NCI-H524 (cell line): Measurements from ENCODE around the gene ARHGAP24.
"Not testable (repeated sequence)": the region's sequence is repeated elsewhere in the genome, so short reads cannot be mapped to it uniquely, and the experiment has no call there.

Experiments
- DNase-seq, 2 experiments: peaks; one replicate each; lab custom pipeline; 2025; lab: John Stamatoyannopoulos, UW

ARHGAP24 gene

GRCh38 chr4:85656759-85657505 lies 182.0 kb downstream of the ARHGAP24 start:
- no peak for DNase-seq

DNA sequence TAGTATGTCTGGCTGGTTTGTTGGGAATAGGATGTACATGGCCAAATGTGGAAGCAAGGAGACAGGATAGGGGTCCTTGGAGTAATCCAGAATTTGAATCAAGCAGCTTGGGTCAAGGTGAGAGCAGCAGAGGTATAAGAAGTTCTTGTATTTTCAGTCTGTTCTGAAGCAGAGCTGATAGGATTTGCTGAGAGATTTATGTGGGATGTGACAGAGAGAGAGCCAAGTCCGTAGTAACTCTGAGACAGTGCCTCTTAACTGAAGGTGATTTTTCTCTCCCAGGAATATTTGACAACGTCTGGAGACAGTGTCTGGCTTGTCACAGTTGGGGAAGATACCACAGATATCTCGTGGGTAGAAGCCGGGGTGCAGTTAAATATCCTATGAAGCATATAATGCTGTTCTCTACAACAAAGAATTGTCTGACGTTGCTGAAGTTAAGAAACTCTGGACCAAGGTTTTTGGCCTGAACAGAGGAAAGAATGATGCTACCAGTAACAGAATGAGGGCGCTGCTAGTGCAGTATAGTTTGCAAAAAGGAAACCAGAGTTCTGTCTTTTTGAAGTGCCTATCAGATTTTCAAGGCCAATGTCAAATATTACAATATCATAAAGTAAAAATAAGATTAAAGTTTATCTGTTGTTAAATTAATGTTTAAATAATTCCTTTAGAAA lies 184.0 kb downstream of the ARHGAP24 start:
- no peak for DNase-seq

GRCh38 chr4:85659610-85660218 lies 184.8 kb downstream of the ARHGAP24 start:
- DNase-seq, result no peak

GRCh38 chr4:85666625-85667024 lies 191.7 kb downstream of the ARHGAP24 start:
- not testable (repeated sequence) for DNase-seq

DNA sequence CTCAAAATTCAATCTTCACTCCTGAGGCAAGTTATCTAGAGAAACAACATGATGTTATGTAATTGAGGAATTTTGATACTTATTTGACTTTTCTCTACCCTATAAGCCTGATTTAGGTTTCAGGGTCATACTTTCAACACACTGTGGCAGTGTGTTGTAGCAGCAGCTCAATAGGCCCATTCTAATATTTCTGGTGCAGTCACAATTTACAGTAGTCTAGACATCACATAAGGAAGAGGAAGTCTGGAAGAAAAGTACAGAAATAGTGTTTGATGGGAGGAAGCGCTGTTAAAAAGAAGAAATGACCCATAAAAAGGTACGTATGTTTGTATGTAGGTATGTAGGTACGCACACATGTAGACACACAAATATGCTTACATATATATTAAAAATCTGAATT lies 194.3 kb downstream of the ARHGAP24 start:
- DNase-seq, result no peak

GRCh38 chr4:85669992-85670548 lies 195.1 kb downstream of the ARHGAP24 start:
- DNase-seq, result no peak

DNA sequence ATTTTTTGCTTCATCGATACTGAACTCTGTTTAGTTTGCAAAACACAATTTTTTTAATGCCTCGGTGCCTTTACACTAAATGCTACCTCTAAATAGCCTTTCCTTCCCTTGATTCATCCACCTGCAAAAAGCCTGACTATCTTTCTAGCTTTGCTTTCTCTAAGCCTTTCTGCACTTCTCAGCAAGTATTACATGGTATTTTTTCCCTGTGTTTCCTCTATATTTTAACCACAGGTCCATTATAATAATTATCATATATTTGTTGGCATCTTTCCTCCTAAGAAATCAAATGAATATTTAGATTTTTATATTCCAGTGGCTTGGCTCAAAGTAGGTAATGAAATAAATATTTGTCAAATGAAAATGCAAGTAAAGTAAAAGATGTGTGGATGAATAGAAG lies 196.2 kb downstream of the ARHGAP24 start:
- DNase-seq, result no peak

DNA sequence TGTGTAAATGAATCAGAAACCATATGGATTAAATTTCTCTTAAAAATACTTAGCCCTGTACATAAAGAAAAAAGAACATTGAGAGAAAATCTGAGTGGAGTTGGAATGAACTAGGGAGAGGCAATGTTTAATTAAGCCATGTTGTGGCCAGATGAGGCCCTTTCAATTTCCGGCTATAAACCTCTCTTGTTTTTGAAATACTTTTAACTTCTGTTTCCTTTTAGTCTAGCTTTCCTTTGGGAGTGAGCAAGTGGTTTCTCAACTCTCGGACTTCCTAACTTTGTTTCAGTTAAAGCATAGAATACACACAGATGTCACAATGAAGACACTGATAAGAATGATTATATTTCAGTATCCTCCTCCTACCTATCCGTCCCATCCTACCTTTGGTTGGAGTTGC lies 197.2 kb downstream of the ARHGAP24 start:
- DNase-seq, result no peak

- DNase-seq, result no peak
Observed at GRCh38 chr4:85672959-85673358, 198.0 kb downstream of the ARHGAP24 start.

DNA sequence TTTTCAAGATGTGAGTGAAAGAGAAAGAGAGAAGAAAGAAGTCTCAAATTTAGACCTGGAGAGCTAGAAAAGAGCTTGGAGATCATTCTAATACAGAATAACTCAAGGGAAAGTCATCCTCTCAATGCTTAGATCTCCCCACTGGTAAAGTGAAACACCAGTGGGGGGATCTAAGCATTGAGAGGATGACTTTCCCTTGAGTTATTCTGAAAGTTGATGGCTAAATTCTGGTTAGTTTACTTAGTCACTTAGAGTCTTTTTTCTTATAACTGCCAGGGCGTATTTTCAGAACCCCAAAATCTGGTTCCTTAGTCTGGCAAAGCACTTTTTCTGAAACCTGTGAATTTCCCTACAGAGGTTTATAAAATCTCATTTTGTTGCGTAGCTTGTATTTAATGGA lies 198.6 kb downstream of the ARHGAP24 start:
- no peak for DNase-seq

DNA sequence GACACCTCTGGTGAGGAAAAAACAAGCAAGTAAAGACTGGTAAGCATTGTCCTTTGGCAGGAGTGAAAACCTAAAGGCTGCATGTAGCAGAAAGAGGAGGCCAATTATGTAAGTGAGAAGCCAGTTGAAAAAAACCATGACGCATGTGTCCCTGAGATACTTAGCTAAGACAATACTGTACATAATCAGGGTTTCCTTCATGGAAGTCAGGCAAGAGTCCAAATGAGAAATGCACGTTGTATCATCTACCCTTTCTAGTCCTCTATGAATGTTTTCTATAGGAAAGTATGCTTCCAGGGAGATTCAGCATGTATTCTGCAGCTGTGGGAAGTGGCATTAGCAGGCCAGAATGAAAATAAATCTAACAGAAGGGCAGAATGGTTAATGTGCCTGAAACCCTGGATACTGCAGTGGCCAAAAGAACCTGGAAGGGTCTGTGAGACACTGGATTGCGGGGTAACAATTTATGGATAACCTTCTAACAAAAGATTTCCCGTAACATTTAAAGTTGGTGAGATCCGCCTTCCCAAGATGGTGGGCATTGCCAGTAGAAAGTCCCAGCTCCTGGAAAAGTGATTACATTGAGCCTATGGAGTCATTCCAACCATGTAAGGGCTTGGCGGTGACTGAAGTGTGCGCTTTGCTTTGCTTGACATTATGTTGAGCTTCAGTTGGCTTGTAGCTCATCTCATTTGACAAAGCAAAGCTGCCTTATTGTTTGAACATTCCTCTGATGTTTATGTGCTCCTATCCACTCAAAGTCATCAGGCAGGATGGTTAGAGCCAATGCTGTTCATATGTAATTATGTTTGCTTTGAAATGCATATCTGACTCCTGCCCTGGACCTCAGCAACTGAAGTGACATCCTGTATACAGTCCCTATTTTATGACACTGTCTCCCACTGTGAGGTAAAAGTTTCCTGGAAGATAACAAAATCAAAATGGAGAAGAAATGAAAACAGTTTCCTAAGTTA lies 200.4 kb downstream of the ARHGAP24 start:
- DNase-seq, result no peak

DNA sequence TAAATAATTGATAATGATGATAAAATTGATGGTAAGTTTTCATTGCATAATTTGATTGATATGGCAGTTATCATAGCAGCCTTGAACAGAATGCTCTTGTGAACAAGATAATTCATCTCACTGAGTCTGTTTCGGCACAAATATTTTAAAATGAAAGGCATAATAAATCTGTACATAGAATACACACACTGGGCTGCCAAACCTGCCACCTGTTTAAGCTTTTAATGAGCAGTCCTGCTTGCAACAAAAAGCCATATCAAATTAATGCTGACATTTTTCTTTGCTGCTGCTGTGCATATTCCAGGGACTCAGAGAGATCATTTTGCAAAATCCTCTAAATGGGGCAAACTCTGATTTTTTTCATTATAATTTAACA lies 201.1 kb downstream of the ARHGAP24 start:
- DNase-seq, result no peak

DNA sequence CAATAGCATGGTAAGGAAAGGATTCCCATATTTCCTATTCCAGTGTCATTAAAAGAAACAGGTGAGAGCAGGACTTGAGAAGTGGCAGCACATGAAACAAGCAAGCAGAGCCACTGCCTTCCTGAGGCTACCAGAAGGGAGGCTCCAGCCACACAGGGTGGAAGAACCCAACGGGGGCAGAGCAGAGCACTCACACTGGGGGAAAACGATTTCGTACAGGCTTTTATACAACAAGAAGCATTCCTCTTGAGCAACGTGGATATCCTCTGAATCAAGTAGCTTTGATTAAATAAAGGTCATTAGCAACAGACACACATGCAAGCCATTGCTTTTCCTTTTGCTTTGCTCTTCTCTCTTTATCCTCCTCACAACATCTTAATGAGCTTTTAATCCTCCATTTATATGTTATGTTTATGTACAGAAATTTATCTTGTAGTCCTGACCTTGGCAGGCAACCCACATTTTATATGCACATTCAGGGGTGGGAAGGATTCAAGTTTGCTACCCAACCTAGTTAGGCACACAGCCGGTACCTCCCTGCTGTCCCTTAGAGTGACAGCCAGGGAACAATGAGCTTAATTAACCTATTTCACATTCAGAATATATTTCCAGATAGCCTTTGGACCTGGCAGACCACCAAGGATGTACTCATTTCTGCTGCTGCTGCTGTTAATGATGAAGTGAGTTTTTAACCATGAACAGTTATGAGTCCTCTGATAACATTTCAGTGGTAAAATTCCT lies 202.1 kb downstream of the ARHGAP24 start:
- DNase-seq, result no peak

DNA sequence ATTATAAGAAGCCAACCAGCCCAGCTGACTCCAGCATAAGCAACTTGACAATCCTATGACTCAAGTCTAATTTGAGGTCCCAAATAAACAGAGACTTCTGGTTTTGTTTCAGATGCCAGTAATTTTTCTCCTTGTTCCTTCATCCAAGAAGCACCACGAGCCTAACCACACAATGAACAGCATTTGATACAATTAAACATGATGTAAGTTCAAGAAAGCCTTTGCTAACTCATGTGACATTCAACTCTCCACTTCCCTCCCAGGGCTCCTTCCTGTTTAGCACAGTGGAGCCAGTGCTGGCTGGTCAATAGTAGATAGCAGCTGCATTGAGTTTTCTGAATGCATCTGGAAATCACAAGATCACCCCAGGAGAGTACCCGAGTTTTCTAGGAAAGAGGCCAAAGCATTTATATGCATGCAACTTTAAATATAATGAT lies 206.3 kb downstream of the ARHGAP24 start:
- no peak for DNase-seq

- no peak for DNase-seq
Observed at GRCh38 chr4:85681921-85682320, 207.0 kb downstream of the ARHGAP24 start.

DNA sequence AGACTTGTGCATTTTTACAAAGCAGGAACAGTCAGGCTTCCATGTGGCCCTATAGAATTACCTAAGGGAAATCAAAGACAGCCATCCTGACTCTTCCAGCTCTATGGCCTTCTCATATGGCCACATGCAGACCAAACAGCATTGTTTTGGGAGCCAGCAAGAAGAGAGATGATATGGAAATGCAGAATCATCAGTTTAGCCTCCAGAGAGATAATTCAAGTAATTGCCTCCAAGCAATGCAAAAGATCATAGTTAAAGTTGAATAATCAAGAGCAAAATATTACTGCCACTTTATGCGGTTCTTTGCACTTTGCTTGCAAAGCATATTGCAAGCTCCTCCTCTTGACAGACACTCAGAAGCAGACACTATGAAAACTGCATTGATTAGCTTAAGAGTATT lies 207.4 kb downstream of the ARHGAP24 start:
- no peak for DNase-seq

- DNase-seq, result no peak
Observed at GRCh38 chr4:85684676-85685075, 209.7 kb downstream of the ARHGAP24 start.

DNA sequence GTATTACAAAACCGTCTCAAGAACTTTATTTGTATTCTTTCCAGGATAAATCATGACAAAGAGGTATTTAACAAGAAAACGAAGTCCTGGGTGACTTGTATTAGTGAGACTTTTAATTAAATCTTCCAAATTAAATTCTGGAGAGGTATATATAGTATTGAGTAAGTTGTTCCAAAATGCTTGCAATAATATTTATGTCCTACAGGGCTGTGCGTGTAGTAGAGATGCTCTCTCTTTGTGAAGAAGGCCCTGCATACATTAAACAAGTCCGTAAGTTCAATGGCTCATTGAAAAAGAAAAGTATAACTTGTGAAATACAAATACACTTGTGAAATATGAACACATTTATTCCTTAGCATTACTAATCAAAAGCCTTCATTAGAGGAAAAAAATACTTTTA lies 211.4 kb downstream of the ARHGAP24 start:
- no peak for DNase-seq

- no peak for DNase-seq
Observed at GRCh38 chr4:85688055-85688740, 213.2 kb downstream of the ARHGAP24 start.

DNA sequence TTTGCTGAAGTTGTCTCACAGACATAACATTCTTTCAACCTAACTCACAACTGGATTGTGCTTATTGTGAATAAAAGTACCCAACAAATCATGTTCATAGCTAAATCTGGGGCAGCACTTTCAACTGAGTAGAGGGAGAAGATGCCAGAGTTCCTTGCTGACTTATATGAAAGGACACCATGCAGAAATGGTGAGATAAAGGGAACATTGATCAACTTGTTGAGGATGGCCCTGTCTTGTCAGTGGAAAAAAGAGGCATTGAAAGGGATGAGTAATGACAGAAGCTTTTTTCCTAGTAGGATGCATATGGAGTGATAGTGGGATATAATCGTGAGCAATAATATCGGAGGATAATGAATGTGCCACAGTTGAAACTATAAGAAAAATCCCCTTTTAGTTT lies 221.7 kb downstream of the ARHGAP24 start:
- DNase-seq, result no peak
